Measurements from ENCODE around the gene SNX17.
A peak's percentile ranks its signal among the peaks of the same experiment; 100 is the strongest.
"Not testable (repeated sequence)": the region's sequence is repeated elsewhere in the genome, so short reads cannot be mapped to it uniquely, and the experiment has no call there.

The SNX17 gene

DNA sequence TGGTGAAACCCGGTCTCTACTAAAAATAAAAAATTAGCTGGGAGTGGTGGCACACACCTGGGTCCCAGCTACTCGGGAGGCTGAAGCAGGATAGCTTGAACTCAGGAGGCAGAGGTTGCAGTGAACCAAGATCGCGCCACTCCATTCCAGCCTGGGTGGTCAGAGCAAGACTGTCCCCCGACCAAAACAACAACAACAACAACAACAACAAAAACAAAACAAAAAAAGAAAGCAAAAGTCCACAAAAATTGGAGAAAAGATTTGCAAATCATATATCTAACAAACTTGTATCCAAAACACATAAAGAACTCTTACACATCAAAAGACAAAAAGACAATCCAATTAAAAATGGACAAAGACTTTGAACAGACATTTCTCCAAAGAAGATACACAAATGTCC, 28.5 kb downstream of the SNX17 start:
- DNase-seq (ENCODE audit: low read depth, low spot score), result no peak

DNA sequence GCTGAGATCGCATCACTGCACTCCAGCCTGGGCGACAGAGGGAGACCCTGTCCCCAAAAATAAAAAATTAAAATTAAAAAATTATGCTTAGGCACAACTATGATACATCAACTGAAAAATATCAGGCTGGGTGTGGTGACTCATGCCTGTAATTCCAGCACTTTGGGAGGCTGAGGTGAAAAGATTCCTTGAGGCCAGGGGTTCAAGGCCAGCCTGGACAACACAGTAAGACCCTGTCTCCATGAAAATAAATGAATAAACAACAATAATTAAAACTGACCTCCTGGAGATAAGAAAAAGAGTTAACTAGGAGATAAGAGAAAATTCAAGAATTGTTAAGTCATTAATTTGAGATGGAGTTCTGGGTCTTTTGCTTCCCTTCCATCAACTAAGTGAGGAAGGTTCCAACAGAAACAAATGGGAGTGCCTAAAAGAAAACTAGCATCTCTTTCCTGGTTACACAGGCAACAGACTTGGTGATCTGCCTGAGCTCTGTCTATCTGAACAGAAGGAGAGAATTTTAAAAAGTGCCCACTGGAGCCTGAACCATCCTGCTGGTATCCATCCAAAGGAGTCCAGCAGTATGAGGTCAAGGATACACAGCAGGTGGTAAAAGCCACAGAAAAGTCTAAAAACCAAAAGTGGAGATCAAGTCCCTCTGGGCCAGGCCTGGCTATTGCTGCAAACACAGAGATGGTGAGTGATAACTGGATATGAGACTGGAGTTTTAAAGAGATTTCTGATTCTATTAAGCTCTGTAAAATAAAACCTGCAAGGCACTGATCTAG, 30.1 kb downstream of the SNX17 start:
- peak; percentile 56 for DNase-seq (ENCODE audit: low read depth, low spot score)

DNA sequence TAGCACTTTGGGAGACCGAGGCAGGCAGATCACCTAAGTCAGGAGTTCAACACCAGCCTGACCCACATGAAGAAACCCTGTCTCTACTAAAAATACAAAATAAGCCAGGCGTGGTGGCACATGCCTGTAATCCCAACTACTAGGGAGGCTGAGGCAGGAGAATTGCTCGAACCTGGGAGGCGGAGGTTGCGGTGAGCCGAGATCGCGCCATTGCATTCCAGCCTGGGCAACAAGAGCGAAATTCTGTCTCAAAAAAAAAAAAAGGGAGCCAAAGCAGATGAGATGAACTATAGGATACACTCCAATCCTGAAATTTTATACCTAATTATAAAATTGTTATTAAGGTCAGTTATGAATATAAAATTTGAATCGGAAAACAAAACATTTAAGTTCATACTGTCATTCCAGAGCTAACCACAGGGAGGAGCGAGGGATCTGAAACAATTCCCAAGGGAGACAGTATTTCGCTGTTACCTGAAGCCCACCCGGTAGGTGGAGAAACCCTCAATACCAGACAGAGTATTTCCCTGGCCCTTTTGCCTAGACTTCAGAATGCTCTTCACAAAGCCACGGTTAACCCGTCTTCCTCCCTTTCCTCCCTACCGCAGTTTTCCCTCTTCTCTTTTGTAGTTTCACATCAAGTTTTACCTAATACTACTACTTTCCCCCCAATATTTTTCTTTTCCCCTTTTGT, 37.5 kb downstream of the SNX17 start:
- DNase-seq (ENCODE audit: low read depth, low spot score), result no peak

DNA sequence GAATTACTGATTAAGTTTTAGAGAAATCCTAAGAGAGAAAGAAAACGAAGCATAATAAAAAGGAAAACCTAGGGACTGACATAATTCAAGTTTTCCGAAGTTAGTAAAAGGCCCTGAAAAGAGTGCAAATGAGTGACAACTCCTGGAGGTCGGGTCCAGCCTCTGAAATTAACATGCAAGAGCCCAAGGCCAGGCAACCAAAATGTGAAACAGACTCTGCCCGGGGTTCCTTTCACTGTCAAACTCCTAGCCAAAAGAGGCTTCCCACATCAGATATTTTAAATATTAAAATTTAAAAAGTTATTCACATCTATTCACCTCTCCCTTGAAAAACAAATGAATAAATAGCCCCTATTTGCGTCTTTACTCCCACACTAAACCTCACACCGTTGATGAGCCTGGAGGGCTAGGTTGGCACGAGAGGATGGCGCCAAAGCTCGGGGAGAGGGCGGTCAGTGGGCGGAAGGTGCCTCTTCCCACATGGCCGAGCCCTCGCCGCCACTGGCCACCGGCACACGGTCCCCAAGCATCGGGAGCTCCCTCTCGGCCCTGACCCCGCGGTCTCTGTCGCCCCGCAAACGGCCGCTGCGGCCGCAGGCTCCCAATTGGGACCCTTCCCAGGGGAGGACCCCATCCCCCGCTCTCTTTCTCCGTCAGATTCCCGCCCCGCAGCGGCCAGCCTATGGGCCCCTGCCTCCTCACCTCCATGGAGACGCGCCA, 38.3 kb downstream of the SNX17 start:
- DNase-seq (ENCODE audit: low read depth, low spot score), result no peak

DNA sequence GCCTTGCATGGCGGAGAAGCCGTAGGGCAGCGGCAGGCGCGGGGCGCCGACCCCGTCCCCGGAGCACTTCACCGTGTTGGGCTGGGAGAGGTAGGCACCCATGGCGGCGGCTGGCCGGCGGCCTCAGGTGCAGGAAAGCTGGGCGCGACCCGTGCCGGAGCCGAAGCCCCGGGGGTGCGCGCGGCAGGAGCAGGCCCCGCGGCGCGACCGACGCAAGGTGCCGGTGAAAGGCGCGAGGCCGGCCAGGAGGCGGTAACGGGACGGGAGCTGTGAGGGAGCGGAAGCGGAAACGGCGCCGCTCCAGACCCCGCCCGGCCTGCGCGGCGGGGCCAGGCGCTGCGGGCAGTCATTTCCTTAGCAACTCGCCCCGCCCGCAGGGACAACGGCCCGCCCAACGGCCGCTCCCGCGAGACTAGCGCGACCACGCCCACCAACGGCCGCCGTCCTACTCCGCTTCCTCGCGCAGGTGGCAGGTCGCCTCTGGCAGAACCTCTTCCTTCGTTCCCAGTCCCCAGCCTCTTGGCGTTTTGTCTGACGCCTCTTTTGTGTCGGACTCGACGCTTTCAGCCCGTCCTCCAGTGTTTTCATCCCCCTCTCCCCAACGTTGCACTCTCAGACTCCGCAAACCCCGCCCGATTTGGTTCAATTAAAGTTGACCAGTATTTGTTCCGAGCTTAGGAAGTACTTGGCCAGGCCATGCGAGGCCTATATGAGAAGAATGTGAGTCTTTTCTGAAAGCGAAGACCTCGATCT, 39.1 kb downstream of the SNX17 start, which contains the start of gene PPM1G:
Gene PPM1G, minus strand, starts transcription at position 271 of the 753 bp plus-strand sequence. Its CDS starts 169 bp downstream, at position 102.
- DNase-seq (ENCODE audit: low read depth, low spot score), result peak; percentile 73

DNA sequence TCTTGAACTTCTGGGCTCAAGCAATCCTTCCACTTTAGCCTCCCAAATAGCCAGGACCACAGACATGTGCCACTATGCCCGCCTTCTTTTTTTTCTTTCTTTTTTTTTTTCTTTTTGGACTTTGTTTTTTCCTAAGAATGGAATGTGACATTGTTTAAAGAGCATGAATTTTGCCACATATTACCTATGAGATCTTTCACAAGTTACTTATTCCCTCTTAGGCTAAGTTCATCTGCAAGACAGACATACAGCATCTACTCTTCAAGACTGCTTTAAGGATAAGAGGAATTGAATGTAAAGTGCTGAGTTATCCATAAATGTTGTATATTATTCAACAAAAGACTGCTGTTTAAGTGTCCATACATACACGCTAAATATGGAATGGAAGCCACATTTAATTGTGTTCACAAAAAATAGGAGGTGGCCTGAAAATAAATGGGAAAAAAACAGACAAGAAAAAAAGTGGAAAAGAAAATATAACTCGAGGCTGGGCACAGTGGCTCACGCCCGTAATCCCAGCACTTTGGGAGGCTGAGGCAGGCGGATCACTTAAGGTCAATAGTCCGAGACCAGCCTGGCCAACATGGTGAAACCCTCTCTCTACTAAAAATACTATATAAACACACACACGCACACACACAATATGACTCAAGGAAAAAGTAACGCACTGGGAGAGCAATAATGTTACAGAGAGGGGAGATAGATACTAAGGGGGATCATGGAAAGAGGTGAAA, 42.2 kb downstream of the SNX17 start:
- DNase-seq (ENCODE audit: low read depth, low spot score), result no peak

DNA sequence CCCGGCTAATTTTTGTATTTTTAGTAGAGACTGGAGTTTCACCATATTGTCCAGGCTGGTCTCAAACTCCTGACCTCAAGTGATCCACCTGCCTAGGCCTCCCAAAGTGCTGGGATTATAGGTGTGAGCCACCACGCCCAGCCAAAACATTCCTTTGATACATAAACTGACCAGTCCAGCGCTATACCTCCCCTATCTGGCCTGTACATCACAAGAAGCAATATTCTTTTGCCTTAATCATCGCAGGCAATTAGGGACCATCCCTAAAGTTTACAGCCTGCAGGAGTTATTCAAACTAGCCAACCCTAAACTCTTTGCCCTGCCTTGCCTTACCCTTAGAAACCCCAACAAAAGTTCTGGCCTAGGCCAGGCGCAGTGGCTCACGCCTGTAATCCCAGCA, 45.7 kb downstream of the SNX17 start:
- DNase-seq (ENCODE audit: low read depth, low spot score), result no peak

DNA sequence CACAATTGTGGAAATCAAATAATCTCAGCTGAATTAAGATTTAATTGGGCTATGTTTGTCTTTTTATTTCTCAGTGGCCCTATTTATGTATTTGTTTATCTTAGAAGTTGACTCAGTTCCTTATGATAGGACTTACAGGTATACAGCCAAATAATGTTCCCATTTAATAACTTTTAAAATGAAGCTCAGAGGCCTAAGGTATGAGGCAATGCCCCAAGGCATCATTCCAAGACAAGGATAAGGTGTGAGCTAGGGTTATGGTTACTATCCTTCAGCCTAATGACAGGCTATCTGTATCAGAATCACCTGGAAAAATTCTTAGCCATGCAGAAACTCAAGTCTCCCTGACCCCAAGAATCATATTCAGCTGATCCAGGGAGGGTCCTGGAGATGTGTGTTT, 50.6 kb downstream of the SNX17 start:
- DNase-seq (ENCODE audit: low read depth, low spot score), result no peak

DNA sequence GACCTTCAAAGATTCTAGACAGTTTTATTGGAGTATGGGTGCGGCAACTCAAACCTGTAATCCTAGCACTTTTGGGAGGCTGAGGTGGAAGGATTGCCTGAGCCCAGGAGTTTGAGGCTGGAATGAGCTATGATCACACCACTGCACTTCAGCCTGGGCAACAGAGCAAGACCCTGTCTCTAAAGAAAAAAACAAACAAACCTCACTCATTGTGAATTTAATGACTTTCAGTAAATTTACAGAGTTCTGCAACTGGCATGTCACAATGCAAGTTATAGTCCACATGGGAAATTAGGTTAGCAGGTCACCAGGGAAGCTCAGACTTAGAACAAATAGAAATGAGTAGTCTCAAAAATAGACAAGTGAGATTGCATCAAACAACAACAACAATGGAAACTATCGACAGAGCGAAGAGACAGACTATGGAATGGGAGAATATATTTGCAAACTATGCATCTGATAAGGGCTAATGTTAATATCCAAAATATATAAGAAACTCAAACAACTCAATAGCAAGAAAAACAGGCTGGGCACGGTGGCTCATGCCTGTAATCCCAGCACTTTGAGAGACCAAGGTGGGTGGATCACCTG, 51.3 kb downstream of the SNX17 start:
- no peak for DNase-seq (ENCODE audit: low read depth, low spot score)

DNA sequence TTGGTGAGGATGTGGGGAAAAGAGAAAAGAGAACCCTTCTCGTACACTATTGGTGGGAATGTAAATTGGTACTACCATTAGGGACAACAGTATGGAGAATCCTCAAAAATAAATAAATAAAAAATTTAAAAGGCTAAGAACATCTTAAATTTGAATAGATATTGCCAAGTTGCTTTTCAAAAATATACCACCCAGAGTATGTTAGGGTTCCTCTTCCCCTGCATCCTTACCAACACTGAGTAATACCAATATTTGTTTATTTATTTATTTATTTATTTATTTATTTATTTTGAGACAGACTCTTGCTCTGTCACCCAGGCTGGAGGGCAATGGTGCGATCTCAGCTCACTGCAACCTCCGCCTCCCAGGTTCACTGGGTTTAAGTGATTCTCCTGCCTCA, 52.5 kb downstream of the SNX17 start:
- DNase-seq (ENCODE audit: low read depth, low spot score), result no peak

DNA sequence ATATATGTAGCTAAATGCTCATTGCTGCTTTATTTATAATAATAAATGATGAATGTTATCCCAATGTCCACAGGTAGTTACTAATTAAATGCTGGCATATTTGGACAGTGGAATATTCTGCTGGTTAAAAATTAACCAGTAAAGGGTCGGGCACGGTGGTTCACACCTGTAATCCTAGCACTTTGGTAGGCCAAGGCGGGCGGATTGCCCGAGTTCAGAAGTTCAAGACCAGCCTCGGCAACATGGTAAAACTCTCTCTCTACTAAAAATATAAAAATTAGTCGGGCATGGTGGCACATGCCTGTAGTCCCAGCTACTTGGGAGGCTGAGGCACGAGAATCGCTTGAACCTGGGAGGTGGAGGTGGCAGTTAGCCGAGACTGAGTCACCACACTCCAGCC, 54.6 kb downstream of the SNX17 start:
- not testable (repeated sequence) for DNase-seq (ENCODE audit: low read depth, low spot score)

Measured in brain pericyte (primary cell).